Germinal center (tissue), 1 donor: ENCODE data around the gene LRRC4C.
"Not testable (repeated sequence)": the region's sequence is repeated elsewhere in the genome, so short reads cannot be mapped to it uniquely, and the experiment has no call there.

Source experiments
- DNase-seq: peaks from one replicate; pipeline ENCODE4 v3.0.0; 2012; ENCODE audit warnings: mixed read lengths, low spot score

LRRC4C gene

GRCh38 chr11:40867991-40868632, 591.3 kb downstream of the LRRC4C start:
- no peak for DNase-seq

- not testable (repeated sequence) for DNase-seq
These were observed 601.7 kb downstream of the LRRC4C start for GRCh38 chr11:40857754-40858153.

- DNase-seq = no peak
These were observed 616.6 kb downstream of the LRRC4C start for GRCh38 chr11:40842750-40843339.

- DNase-seq = no peak
These were observed 618.2 kb downstream of the LRRC4C start for GRCh38 chr11:40841231-40841630.

GRCh38 chr11:40838181-40838683, 621.2 kb downstream of the LRRC4C start:
- no peak for DNase-seq

- DNase-seq = no peak
These were observed 632.3 kb downstream of the LRRC4C start for GRCh38 chr11:40827116-40827515.

- no peak for DNase-seq
These were observed 632.9 kb downstream of the LRRC4C start for GRCh38 chr11:40826601-40827000.

- DNase-seq = no peak
These were observed 634.1 kb downstream of the LRRC4C start for GRCh38 chr11:40825201-40825834.

- DNase-seq = no peak
These were observed 640.2 kb downstream of the LRRC4C start for GRCh38 chr11:40819230-40819629.

GRCh38 chr11:40816976-40817375, 642.5 kb downstream of the LRRC4C start:
- DNase-seq = no peak

- no peak for DNase-seq
These were observed 661.5 kb downstream of the LRRC4C start for GRCh38 chr11:40797981-40798380.

- DNase-seq = no peak
These were observed 672.2 kb downstream of the LRRC4C start for GRCh38 chr11:40787224-40787623.

GRCh38 chr11:40763046-40763445, 696.4 kb downstream of the LRRC4C start:
- no peak for DNase-seq

- DNase-seq = no peak
These were observed 700.1 kb downstream of the LRRC4C start for GRCh38 chr11:40759341-40759740.

- DNase-seq = no peak
These were observed 705.2 kb downstream of the LRRC4C start for GRCh38 chr11:40754297-40754696.

GRCh38 chr11:40746282-40746681, 713.2 kb downstream of the LRRC4C start:
- no peak for DNase-seq

GRCh38 chr11:40732132-40732531, 727.3 kb downstream of the LRRC4C start:
- no peak for DNase-seq

GRCh38 chr11:40722179-40722795, 737.2 kb downstream of the LRRC4C start:
- no peak for DNase-seq

- DNase-seq = no peak
These were observed 742.9 kb downstream of the LRRC4C start for GRCh38 chr11:40716344-40717130.

- no peak for DNase-seq
These were observed 746.4 kb downstream of the LRRC4C start for GRCh38 chr11:40713083-40713482.

- no peak for DNase-seq
These were observed 758.4 kb downstream of the LRRC4C start for GRCh38 chr11:40701027-40701426.

GRCh38 chr11:40689823-40690222, 769.6 kb downstream of the LRRC4C start:
- no peak for DNase-seq
